Measurements from ENCODE around the gene CD63. TPM values are rescaled to one million over a fixed set of nuclear protein-coding genes. Genes with fewer than 3 reads are reported as not detected.
A peak's percentile ranks its signal among the peaks of the same experiment; 100 is the strongest.

The CD63 gene
- total RNA-seq, 1 experiment from 2014 or later: 879 TPM

GRCh38 chr12:55715833-55716581, 12.8 kb downstream of the CD63 start, which contains the start of gene BLOC1S1:
TSS of gene BLOC1S1 (plus strand) at chr12:55716046. CDS start at chr12:55716052, 6 bp downstream.
- H3K9me3 ChIP-seq (ENCODE audit: control insufficient read depth, insufficient read depth, low read depth, low read length): no peaks in the 10 kb centered on the region
- BruUV-seq (replicated peaks): no TSS peak
- H3K36me3 ChIP-seq (ENCODE audit: control insufficient read depth, insufficient read depth, low read length): no peaks in the 10 kb centered on the region
- peak; percentile 93 for ATAC-seq
- DNase-seq (ENCODE audit: low read depth, low spot score): peak; percentile 64
- POLR2A ChIA-PET: interaction anchor here (0.5 to 0.9 kb wide), 2 partner anchors 13 to 713 kb away, joined by 3 to 4 read pairs; partner anchors contain the start of gene CD63
- in situ Hi-C loops (cut with HindIII; ENCODE audit: low pct_unique_long_range_greater_than_20kb, low sequenced_read_pairs) (no loop called here), intact Hi-C loops (cut with micrococcal nuclease; ENCODE audit: unreplicated experiment) (no loop called here)
- peak within 1 kb of the TSS; percentile 93 for H3K27ac ChIP-seq (ENCODE audit: low read length)
- no peak for TF ChIP-seq CTCF (IDR thresholded peaks at IDR 0.05)
- no peak; the same call in 1 of the 2 replicates for TF ChIP-seq POLR2AphosphoS5 (IDR thresholded peaks at IDR 0.05; ENCODE audit: low read depth, low read length)
- no peak for TF ChIP-seq REST (IDR thresholded peaks at IDR 0.05; ENCODE audit: insufficient read depth in 1 of 2, low read depth in 2 of 2, low read length in 1 of 2)
- TF ChIP-seq TCF7L2 (IDR thresholded peaks at IDR 0.05; ENCODE audit: low read depth, low read length): no peak
- peak; percentile 91; the same call in 1 of the 2 replicates for TF ChIP-seq SIN3A (IDR thresholded peaks at IDR 0.05; ENCODE audit: borderline replicate concordance, insufficient read depth, low read depth, low read length)
- H3K27me3 ChIP-seq (ENCODE audit: control insufficient read depth, insufficient read depth, low read length): no peaks in the 10 kb centered on the region
- CTCF ChIA-PET: no interaction called here
- peak within 1 kb of the TSS; percentile 70 to 78 for H3K4me3 ChIP-seq (ENCODE audit: low read depth in 2 of 2, low read length in 2 of 2)
- H3K4me1 ChIP-seq (ENCODE audit: control insufficient read depth, insufficient read depth, low read length): peaks cover 23% of the 10 kb centered on the region

GRCh38 chr12:55715169-55715764, 13.5 kb downstream of the CD63 start:
- no peak for ATAC-seq
- in situ Hi-C loops (cut with HindIII; ENCODE audit: low pct_unique_long_range_greater_than_20kb, low sequenced_read_pairs): no loop called here
- Histone ChIP-seq H3K4me3 (ENCODE audit: low read depth in 2 of 2, low read length in 2 of 2) (peak overlapping the region; percentile 70 to 78), H3K9me3 (ENCODE audit: control insufficient read depth, insufficient read depth, low read depth, low read length) (no peaks in the 10 kb centered on the region), H3K36me3 (ENCODE audit: control insufficient read depth, insufficient read depth, low read length) (no peaks in the 10 kb centered on the region), H3K27ac (ENCODE audit: low read length) (peak overlapping the region; percentile 93), H3K4me1 (ENCODE audit: control insufficient read depth, insufficient read depth, low read length) (peaks cover 20% of the 10 kb centered on the region), H3K27me3 (ENCODE audit: control insufficient read depth, insufficient read depth, low read length) (no peaks in the 10 kb centered on the region)
- POLR2A ChIA-PET: interaction anchor here (0.5 kb wide), 1 partner anchor 714 kb away, joined by 4 read pairs; no protein-coding TSS in a partner anchor
- TF ChIP-seq CTCF (IDR thresholded peaks at IDR 0.05): no peak
- no peak for TF ChIP-seq SIN3A (IDR thresholded peaks at IDR 0.05; ENCODE audit: borderline replicate concordance, insufficient read depth, low read depth, low read length)
- TF ChIP-seq POLR2AphosphoS5 (IDR thresholded peaks at IDR 0.05; ENCODE audit: low read depth, low read length): no peak
- no peak for TF ChIP-seq TCF7L2 (IDR thresholded peaks at IDR 0.05; ENCODE audit: low read depth, low read length)
- TF ChIP-seq REST (IDR thresholded peaks at IDR 0.05; ENCODE audit: insufficient read depth in 1 of 2, low read depth in 2 of 2, low read length in 1 of 2): no peak
- DNase-seq (ENCODE audit: low read depth, low spot score): no peak
- intact Hi-C loops (cut with micrococcal nuclease; ENCODE audit: unreplicated experiment): no loop called here
- BruUV-seq (replicated peaks): TSS peak; percentile 89
- CTCF ChIA-PET: interaction anchor here (0.7 kb wide), 1 partner anchor 547 kb away, joined by 10 read pairs; no protein-coding TSS in a partner anchor
